Central memory CD8-positive, alpha-beta T cell (primary cell): ENCODE results near the gene P4HA2.

ENCODE experiments used
- ATAC-seq: fragments of 150-1000 bp; cut with Tn5 transposase; replicated peaks from 2 replicates; pipeline ENCODE4 v1.10.0; 2022; ENCODE audit warnings: mild to moderate bottlenecking, moderate FRiP score, moderate number of reproducible peaks; ENCODE audit not compliant: poor library complexity, severe bottlenecking; ENCODE audit errors: extremely low read depth
- DNase-seq, 2 donors: peaks; one replicate each; pipeline ENCODE4 v3.0.0; 2021; ENCODE audit warnings: low spot score in 2 of 2
- H3K27ac Mint-ChIP-seq: one replicate; pipeline ENCODE4 v1.8.0; 2022; ENCODE audit warnings: low read depth, mild to moderate bottlenecking, moderate library complexity, mixed read lengths
- H3K27me3 Mint-ChIP-seq: one replicate; pipeline ENCODE4 v1.8.0; 2022; ENCODE audit warnings: mixed read lengths
- H3K36me3 Mint-ChIP-seq: one replicate; pipeline ENCODE4 v1.8.0; 2022; ENCODE audit warnings: mild to moderate bottlenecking, moderate library complexity, mixed read lengths; ENCODE audit not compliant: insufficient read depth
- H3K4me1 Mint-ChIP-seq: one replicate; pipeline ENCODE4 v1.8.0; 2022; ENCODE audit warnings: mixed read lengths
- H3K4me3 Mint-ChIP-seq: one replicate; pipeline ENCODE4 v1.8.0; 2022; ENCODE audit warnings: mild to moderate bottlenecking, moderate library complexity, mixed read lengths
- H3K9me3 Mint-ChIP-seq: one replicate; pipeline ENCODE4 v1.8.0; 2022; ENCODE audit warnings: mixed read lengths

P4HA2 gene

DNA sequence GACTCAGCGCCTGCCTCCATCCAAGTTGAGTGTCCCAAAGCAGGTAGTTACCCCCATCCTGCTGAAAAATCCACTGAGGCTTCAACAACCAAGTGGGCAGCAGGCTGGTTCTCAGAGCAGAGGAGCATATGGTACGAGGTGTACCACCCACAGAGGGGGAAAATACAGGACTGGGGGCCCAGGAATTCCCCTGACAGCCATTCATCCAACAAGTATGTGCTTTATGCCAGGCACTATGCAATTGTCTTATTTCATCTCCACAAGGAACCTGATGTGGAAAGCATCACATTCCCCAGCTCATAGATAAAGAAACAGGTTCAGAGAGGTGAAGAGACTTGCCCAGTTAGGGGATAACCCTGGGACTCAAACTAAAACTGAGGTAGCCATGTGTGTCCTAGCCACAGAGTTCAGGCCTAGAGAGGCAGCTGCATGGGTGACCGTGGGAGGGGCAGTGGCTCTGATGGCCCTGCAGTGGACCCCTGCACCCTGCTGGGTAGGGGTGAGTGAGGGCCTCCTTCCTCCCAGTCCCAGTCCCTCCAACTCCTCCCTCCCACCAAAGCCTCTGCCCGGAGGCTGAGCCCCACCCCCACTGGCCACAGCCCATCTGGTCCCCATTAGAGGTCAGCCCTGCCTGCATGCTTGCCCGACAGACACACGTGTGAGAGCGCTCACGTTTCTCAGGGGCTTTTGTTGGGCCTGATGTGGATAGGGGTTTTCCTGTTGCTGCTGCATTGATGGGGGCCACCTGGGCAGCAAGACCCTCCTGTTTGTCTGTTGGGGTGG lies 41.3 kb upstream of the P4HA2 start:
- peaks cover 21% of the 10 kb centered on the region for H3K27me3 Mint-ChIP-seq
- DNase-seq (no peak), ATAC-seq (no peak)
- H3K4me3 Mint-ChIP-seq = no peak overlapping the region
- H3K9me3 Mint-ChIP-seq = no peaks in the 10 kb centered on the region
- no peaks in the 10 kb centered on the region for H3K36me3 Mint-ChIP-seq
- H3K4me1 Mint-ChIP-seq = peaks cover 25% of the 10 kb centered on the region
- H3K27ac Mint-ChIP-seq = no peak overlapping the region

- H3K4me3 Mint-ChIP-seq = no peak overlapping the region
- no peaks in the 10 kb centered on the region for H3K36me3 Mint-ChIP-seq
- H3K27me3 Mint-ChIP-seq = peaks cover 13% of the 10 kb centered on the region
- H3K9me3 Mint-ChIP-seq = no peaks in the 10 kb centered on the region
- ATAC-seq (no peak), DNase-seq (no peak)
- peaks cover 20% of the 10 kb centered on the region for H3K4me1 Mint-ChIP-seq
- H3K27ac Mint-ChIP-seq = peak overlapping the region; percentile 71
Measured at GRCh38 chr5:132267931-132268768, 40.5 kb upstream of the P4HA2 start.

DNA sequence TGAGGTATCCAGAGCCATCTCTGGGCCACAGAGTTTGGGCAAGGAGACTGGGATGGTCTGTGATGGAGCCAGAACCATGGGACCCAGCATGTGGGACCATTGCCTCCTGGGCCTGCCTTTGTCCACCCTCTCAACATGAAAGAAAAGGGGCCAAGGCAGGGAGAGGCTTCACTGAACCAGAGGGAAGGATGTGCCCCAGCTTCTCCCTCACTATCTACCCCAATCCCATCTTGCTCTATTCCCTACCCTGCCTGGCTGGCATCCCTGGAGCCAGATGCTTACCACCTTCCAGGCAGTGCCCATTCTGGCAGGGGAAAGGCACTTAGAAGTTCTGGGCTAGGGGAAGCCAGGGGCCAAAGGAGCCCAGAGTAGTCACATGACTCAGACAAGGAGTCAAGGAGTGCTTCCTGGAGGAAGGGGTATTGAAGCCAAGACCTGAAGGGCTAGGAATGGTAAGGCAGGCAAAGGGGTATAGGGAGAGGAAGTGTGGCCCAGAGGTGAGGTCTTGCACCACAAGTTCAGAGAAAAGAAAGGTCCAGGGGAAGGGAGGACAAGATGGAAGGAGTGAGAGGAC lies 39.6 kb upstream of the P4HA2 start:
- Mint-ChIP-seq H3K4me1 (peaks cover 11% of the 10 kb centered on the region), H3K27ac (peak overlapping the region; percentile 71), H3K9me3 (no peaks in the 10 kb centered on the region), H3K27me3 (peaks cover 4% of the 10 kb centered on the region), H3K4me3 (no peak overlapping the region), H3K36me3 (no peaks in the 10 kb centered on the region)
- DNase-seq (no peak), ATAC-seq (no peak)

GRCh38 chr5:132266836-132267160 lies 39.1 kb upstream of the P4HA2 start:
- Mint-ChIP-seq H3K4me3 (no peak overlapping the region), H3K4me1 (peaks cover 9% of the 10 kb centered on the region), H3K9me3 (no peaks in the 10 kb centered on the region), H3K36me3 (no peaks in the 10 kb centered on the region), H3K27ac (no peak overlapping the region), H3K27me3 (no peaks in the 10 kb centered on the region)
- DNase-seq = no peak
- ATAC-seq = no peak

DNA sequence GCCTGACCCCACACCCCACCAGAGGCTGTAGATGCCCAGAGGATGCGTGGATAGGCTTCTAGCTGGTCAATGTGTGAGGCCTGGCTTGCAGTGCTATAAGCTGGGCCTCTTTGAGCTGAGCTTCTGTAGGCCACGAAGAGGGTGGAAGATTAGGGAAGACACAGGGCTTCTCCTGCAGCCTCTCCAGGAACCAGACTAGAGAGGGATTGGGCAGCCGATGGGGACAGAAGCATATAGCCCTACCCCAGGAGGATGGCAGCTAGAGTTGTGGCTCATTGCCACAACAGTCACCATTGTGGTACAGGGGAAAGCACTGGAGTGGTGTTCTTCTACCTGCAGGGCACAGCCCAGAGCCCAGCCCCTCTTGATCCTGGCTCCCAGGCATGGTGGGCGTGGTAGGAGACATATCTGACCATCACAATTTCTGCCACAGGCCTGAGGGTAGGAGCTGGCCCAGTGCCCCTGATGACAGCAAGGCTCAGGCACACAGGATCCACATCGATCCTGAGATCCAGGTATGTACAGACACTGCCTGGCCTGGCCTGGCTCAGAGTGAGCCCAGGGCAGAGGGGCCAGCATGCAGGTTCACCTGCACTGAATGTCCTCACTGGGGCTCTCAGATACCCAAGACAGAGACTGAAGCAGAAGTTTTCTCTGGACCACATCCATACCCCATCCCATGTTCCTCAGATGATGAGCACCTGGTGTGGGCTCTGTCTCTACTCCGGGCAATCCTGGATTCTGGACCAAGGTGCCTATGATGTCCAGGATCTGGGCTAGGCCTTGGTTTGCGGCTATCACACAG lies 38.6 kb upstream of the P4HA2 start:
- H3K27ac Mint-ChIP-seq = no peak overlapping the region
- ATAC-seq = no peak
- DNase-seq = no peak
- H3K4me1 Mint-ChIP-seq = peaks cover 7% of the 10 kb centered on the region
- no peaks in the 10 kb centered on the region for H3K9me3 Mint-ChIP-seq
- H3K4me3 Mint-ChIP-seq = no peak overlapping the region
- no peaks in the 10 kb centered on the region for H3K27me3 Mint-ChIP-seq
- no peaks in the 10 kb centered on the region for H3K36me3 Mint-ChIP-seq

DNA sequence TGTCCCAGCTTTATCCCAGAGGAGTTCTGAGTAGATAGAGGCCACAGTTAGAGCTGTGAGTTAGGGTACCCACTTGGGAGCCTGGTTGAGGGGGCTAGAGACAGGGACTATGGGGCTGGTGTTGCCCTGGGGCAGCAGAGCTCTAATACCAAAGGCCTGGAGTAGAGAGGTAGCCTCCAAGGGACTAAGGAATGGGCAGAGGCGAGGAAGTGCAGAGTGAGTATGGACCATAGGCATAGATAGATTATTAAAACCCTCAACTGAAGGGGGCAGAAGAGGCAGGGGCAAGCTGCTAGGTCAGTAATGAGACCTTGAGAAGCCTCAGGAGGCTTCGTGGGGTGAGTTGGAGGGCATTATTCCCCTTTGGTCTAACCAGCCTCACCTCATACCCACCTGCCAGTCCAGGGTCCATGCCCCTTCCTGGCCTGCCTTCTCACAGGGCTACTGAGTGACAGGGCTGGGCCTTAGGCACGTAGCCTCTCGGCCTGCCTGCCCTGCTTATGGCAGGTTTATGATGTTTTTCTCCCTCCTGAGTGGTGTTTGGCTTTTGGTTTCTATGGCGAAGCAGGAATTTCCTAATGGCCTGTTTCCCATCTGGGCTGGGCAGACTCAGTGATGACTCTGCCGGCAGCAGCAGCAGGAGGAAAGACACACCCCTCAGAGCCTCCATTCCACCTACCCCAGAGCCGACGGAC lies 37.8 kb upstream of the P4HA2 start:
- H3K4me3 Mint-ChIP-seq = no peak overlapping the region
- no peak overlapping the region for H3K27ac Mint-ChIP-seq
- H3K4me1 Mint-ChIP-seq = no peaks in the 10 kb centered on the region
- DNase-seq (no peak), ATAC-seq (no peak)
- no peaks in the 10 kb centered on the region for H3K9me3 Mint-ChIP-seq
- no peaks in the 10 kb centered on the region for H3K36me3 Mint-ChIP-seq
- H3K27me3 Mint-ChIP-seq = no peaks in the 10 kb centered on the region

- Mint-ChIP-seq H3K9me3 (no peaks in the 10 kb centered on the region), H3K4me3 (no peak overlapping the region), H3K36me3 (no peaks in the 10 kb centered on the region), H3K27me3 (no peaks in the 10 kb centered on the region), H3K27ac (no peak overlapping the region), H3K4me1 (no peaks in the 10 kb centered on the region)
- DNase-seq (no peak), ATAC-seq (no peak)
Measured at GRCh38 chr5:132264546-132265335, 37.1 kb upstream of the P4HA2 start.

- ATAC-seq = no peak
- Mint-ChIP-seq H3K27me3 (peaks cover under 1% of the 10 kb centered on the region), H3K36me3 (no peaks in the 10 kb centered on the region), H3K27ac (no peak overlapping the region), H3K4me1 (no peaks in the 10 kb centered on the region), H3K4me3 (no peak overlapping the region), H3K9me3 (no peaks in the 10 kb centered on the region)
- DNase-seq = no peak
Measured at GRCh38 chr5:132263548-132264261, 36.1 kb upstream of the P4HA2 start.

GRCh38 chr5:132262882-132263547 lies 35.4 kb upstream of the P4HA2 start:
- H3K4me1 Mint-ChIP-seq = no peaks in the 10 kb centered on the region

GRCh38 chr5:132261881-132262845 lies 34.5 kb upstream of the P4HA2 start:
- Mint-ChIP-seq H3K27ac (no peak overlapping the region), H3K4me3 (no peak overlapping the region), H3K9me3 (no peaks in the 10 kb centered on the region), H3K27me3 (peaks cover 9% of the 10 kb centered on the region), H3K36me3 (no peaks in the 10 kb centered on the region), H3K4me1 (no peaks in the 10 kb centered on the region)
- DNase-seq = no peak
- no peak for ATAC-seq

More at GRCh38 chr5:132262882-132263547, 35.4 kb upstream of the P4HA2 start:
- ATAC-seq = no peak
- Mint-ChIP-seq H3K36me3 (no peaks in the 10 kb centered on the region), H3K27ac (no peak overlapping the region), H3K27me3 (peaks cover 7% of the 10 kb centered on the region), H3K4me3 (no peak overlapping the region), H3K9me3 (no peaks in the 10 kb centered on the region)
- no peak for DNase-seq
